Psoas muscle (tissue), 8 donors: ENCODE data around the gene RUNX2. TPM values are rescaled to one million over a fixed set of nuclear protein-coding genes. Genes with fewer than 3 reads are reported as not detected.

ENCODE experiments used
- ATAC-seq, 4 donors: fragments of 200-7000 bp; cut with Tn5 transposase; one replicate each; pipeline ENCODE4 v1.9.1; 2020; ENCODE audit warnings: moderate library complexity in 3 of 4, mild to moderate bottlenecking in 2 of 4
- DNase-seq, 2 donors: peaks; one replicate each; pipeline ENCODE4 v3.0.0-alpha.2; 2020
- H3K27ac ChIP-seq: fragments of 200-600 bp; one replicate; pipeline ENCODE4 v1.8.0; 2022
- H3K27me3 ChIP-seq, 3 donors: fragments of 200-600 bp in 1 of 3; one replicate each; pipeline versions ENCODE4 v1.6.1 to v1.8.0; 2013 to 2022; ENCODE audit warnings: low read length in 2 of 3, mild to moderate bottlenecking in 2 of 3, moderate library complexity in 1 of 3; ENCODE audit not compliant: insufficient read depth in 3 of 3
- H3K36me3 ChIP-seq, 2 donors: fragments of 200-600 bp in 1 of 2; one replicate each; pipeline versions ENCODE4 v1.6.1 to v1.8.0; 2013 to 2022; ENCODE audit warnings: low read depth in 1 of 2, mild to moderate bottlenecking in 1 of 2, moderate library complexity in 1 of 2; ENCODE audit not compliant: insufficient read depth in 1 of 2
- H3K4me1 ChIP-seq: fragments of 200-600 bp; one replicate; pipeline ENCODE4 v1.8.0; 2022
- H3K4me3 ChIP-seq: fragments of 200-600 bp; one replicate; pipeline ENCODE4 v1.8.0; 2022; ENCODE audit warnings: mild to moderate bottlenecking
- H3K9me3 ChIP-seq: fragments of 200-600 bp; one replicate; pipeline ENCODE4 v1.8.0; 2022
- WGBS, 3 donors: extraction: QIAGEN DNeasy Blood & Tissue Kit; methylation state at CpG; one replicate each; pipeline versions ENCODE4 v1.1.6 to v1.1.7; 2013; 5-methylcytosine and 5-hydroxymethylcytosine counted together
- intact Hi-C, 2 donors: fragments of 100-400 bp; cut with DNase I; formaldehyde crosslinking; loops; one replicate each; pipeline versions ENCODE4 v1.11.0 to v1.14.2; 2022
- polyA plus RNA-seq, 3 donors: library from polyadenylated mRNA; stranded (reverse); fragments of 200-250 nt; gene quantifications; one replicate each; pipeline ENCODE4 v1.2.3, GENCODE V29; 2013
- total RNA-seq, 4 donors: library from RNA; stranded (reverse); fragmentation: NEBNext Ultra II Directional in 2 of 4; extraction: Animal tissue kit (Norgen Biotek cat#: 25700) in 2 of 4; gene quantifications; one replicate each; pipeline versions ENCODE4 v1.2.1 to v1.2.4, GENCODE V29; 2021 to 2023
- TF ChIP-seq, protein P1 (sequence below): fragments of 200-600 bp; IDR thresholded peaks from one replicate; pipeline ENCODE4 v1.8.0; 2022; ENCODE audit warnings: antibody characterized with exemption
- donor health status: healthy with polysubstance abuse.
- donor health status: DM: no; HTN: no; CAD: no; lungs with moderate emphysema.
- donor health status: Bipolar disorder and iron deficiency.
- donor health status: healthy.
- donor health status: DM: yes; HTN: yes; CAD: no.
- donor health status: DM: no; HTN: no; CAD: no.
- donor health status: DM: no; HTN: no; CAD: no.
- donor health status: DM: yes; HTN: yes; CAD: no.

Gene RUNX2
- total and polyA plus RNA-seq, 7 donors = 0.07 to 0.69 (median 0.21) TPM

DNA sequence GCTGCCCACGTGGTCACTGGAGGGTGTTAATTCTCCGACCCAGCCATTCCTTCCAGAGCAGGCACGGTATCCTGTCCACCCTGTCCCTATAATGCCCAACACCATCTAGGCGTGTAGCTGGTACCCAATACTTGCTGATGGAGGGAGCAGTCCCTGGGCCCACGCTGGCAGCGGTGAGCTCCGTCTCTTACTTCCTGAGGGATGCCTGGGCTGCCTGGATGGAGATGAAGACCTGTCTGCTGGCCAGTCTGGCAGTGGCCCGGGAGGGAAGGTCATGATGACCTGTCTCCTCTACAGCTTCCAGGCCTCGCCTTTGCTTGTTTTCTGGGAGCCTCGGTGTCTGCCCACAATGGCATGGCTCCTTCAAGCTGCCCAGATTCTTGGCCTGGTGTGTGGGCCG, 347.5 kb downstream of the RUNX2 start:
- no peaks in the 10 kb centered on the region for H3K4me1 ChIP-seq
- WGBS, 3 donors = 86 to 88% (median 88%) methylated on average over 11 of the region's 11 CpGs
- H3K27ac ChIP-seq = no peak overlapping the region
- DNase-seq = no peak
- intact Hi-C loops = no loop called here
- TF ChIP-seq, protein P1, sequence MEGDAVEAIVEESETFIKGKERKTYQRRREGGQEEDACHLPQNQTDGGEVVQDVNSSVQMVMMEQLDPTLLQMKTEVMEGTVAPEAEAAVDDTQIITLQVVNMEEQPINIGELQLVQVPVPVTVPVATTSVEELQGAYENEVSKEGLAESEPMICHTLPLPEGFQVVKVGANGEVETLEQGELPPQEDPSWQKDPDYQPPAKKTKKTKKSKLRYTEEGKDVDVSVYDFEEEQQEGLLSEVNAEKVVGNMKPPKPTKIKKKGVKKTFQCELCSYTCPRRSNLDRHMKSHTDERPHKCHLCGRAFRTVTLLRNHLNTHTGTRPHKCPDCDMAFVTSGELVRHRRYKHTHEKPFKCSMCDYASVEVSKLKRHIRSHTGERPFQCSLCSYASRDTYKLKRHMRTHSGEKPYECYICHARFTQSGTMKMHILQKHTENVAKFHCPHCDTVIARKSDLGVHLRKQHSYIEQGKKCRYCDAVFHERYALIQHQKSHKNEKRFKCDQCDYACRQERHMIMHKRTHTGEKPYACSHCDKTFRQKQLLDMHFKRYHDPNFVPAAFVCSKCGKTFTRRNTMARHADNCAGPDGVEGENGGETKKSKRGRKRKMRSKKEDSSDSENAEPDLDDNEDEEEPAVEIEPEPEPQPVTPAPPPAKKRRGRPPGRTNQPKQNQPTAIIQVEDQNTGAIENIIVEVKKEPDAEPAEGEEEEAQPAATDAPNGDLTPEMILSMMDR = no peak
- no peak overlapping the region for H3K4me3 ChIP-seq
- ATAC-seq = no peak
- no peaks in the 10 kb centered on the region for H3K36me3 ChIP-seq
- H3K27me3 ChIP-seq = peaks cover 0 to 7% (median 0%) of the 10 kb centered on the region in 3 donors
- no peaks in the 10 kb centered on the region for H3K9me3 ChIP-seq

- Histone ChIP-seq H3K9me3 (no peaks in the 10 kb centered on the region), H3K4me1 (no peaks in the 10 kb centered on the region), H3K36me3 (no peaks in the 10 kb centered on the region), H3K27ac (no peak overlapping the region), H3K27me3 (peaks cover 0 to 7% (median 0%) of the 10 kb centered on the region in 3 donors), H3K4me3 (no peak overlapping the region)
- DNase-seq (no peak), ATAC-seq (no peak)
- 90 to 95% (median 94%) methylated on average over 10 of the region's 10 CpGs for WGBS, 3 donors
- intact Hi-C loops = no loop called here
- TF ChIP-seq, protein P1 = no peak
These were observed 348.2 kb downstream of the RUNX2 start for GRCh38 chr6:45676380-45676779.

DNA sequence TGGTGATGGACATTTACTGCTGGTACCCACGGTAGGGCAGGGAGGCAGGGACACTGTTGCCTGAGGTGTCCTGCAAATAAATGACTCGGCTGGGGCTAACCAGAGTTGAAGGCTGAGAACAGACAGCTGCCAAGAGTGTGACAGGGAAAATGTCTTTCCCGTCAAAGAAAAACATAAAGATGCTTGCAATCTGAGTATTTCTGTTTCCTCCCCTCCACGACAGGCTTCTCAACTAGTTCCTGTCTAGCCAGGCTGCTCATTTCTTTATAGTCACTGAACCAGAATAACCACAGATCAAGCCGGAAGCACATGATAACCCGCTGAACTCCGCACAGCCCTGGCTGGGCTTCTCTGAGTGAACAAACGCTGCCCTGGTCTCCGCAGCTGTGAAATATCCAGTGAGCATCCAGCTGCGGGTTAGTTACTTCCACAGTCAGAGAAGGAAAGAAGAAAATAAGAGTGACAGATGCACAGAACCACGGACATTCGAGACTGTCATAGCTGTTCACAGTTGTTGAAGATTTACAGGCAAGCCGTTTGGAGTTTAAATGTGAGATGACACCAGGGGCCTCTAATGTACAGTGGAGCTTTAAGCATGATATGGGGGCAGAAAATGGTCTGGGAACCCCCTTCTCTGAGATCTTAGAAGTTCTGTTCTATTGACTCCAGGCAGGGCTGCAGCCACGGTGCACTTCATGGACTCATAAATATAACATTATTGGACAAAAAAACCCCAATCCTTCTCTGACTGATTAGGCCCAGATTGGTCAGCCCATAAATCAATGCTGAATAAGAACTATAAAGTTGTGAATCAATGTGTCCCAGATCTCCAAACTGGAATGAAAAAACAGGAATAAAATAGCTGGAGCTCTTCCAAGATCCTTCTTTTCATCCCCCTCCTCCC, 349.5 kb downstream of the RUNX2 start:
- no peak for DNase-seq
- intact Hi-C loops = no loop called here
- H3K27me3 ChIP-seq = peaks cover 0 to 7% (median 0%) of the 10 kb centered on the region in 3 donors
- no peaks in the 10 kb centered on the region for H3K36me3 ChIP-seq
- no peak overlapping the region for H3K4me3 ChIP-seq
- H3K27ac ChIP-seq = no peak overlapping the region
- H3K9me3 ChIP-seq = peaks cover 10% of the 10 kb centered on the region
- H3K4me1 ChIP-seq = no peaks in the 10 kb centered on the region
- ATAC-seq = peak in 1 of 4 donors; percentile 61
- 6 to 9% (median 8%) methylated on average over 14 of the region's 14 CpGs for WGBS, 3 donors
- TF ChIP-seq, protein P1 = no peak

- 55 to 68% (median 63%) methylated on average over 5 of the region's 5 CpGs for WGBS, 3 donors
- no peak for DNase-seq
These were observed 350.1 kb downstream of the RUNX2 start for GRCh38 chr6:45678285-45678607.

More at GRCh38 chr6:45678285-45678607, 350.1 kb downstream of the RUNX2 start:
- TF ChIP-seq, protein P1 = no peak
- peaks cover 0 to 7% (median 0%) of the 10 kb centered on the region in 3 donors for H3K27me3 ChIP-seq
- no peak for ATAC-seq
- H3K36me3 ChIP-seq = no peaks in the 10 kb centered on the region
- no peak overlapping the region for H3K4me3 ChIP-seq
- H3K9me3 ChIP-seq = peaks cover 10% of the 10 kb centered on the region
- no peaks in the 10 kb centered on the region for H3K4me1 ChIP-seq
- H3K27ac ChIP-seq = no peak overlapping the region
- intact Hi-C loops = no loop called here
